Measurements from ENCODE around the gene CUL2.

CUL2 gene

DNA sequence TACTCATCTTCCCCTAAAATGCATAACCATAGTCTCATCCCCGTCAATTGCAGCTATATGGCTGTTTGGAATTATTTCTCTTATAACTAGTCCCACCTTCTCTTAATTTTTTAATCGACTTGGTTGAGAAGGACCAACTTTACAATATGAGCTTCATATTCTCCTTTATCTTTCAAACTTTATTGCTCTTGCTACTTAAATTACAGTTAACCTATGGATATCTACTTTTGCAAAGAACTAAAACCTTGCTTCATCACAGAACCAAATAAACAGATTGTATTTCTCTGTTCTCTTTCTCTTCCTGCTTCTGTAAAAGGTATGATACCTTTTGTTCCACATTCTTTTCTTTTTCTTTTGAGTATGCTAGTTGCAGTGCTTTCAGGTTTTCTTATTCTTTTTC, 42.6 kb upstream of the CUL2 start:
- TF ChIP-seq FOXP2 (optimal IDR thresholded peaks at IDR 0.05; ENCODE audit: borderline replicate concordance, extremely low read depth, extremely low read length, insufficient read depth) (no peak), TAF1 (IDR thresholded peaks at IDR 0.05; ENCODE audit: borderline replicate concordance, insufficient read depth, low read length) (no peak), SIN3A (IDR thresholded peaks at IDR 0.05; ENCODE audit: borderline replicate concordance, insufficient read depth, low read length) (no peak), POLR2AphosphoS5 (IDR thresholded peaks at IDR 0.05; ENCODE audit: low read depth, low read length) (no peak)
- TF ChIP-seq, protein P1, sequence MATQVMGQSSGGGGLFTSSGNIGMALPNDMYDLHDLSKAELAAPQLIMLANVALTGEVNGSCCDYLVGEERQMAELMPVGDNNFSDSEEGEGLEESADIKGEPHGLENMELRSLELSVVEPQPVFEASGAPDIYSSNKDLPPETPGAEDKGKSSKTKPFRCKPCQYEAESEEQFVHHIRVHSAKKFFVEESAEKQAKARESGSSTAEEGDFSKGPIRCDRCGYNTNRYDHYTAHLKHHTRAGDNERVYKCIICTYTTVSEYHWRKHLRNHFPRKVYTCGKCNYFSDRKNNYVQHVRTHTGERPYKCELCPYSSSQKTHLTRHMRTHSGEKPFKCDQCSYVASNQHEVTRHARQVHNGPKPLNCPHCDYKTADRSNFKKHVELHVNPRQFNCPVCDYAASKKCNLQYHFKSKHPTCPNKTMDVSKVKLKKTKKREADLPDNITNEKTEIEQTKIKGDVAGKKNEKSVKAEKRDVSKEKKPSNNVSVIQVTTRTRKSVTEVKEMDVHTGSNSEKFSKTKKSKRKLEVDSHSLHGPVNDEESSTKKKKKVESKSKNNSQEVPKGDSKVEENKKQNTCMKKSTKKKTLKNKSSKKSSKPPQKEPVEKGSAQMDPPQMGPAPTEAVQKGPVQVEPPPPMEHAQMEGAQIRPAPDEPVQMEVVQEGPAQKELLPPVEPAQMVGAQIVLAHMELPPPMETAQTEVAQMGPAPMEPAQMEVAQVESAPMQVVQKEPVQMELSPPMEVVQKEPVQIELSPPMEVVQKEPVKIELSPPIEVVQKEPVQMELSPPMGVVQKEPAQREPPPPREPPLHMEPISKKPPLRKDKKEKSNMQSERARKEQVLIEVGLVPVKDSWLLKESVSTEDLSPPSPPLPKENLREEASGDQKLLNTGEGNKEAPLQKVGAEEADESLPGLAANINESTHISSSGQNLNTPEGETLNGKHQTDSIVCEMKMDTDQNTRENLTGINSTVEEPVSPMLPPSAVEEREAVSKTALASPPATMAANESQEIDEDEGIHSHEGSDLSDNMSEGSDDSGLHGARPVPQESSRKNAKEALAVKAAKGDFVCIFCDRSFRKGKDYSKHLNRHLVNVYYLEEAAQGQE (IDR thresholded peaks at IDR 0.05; ENCODE audit: insufficient read depth in 1 of 2, low read depth in 2 of 2, low read length in 2 of 2), result no peak

DNA sequence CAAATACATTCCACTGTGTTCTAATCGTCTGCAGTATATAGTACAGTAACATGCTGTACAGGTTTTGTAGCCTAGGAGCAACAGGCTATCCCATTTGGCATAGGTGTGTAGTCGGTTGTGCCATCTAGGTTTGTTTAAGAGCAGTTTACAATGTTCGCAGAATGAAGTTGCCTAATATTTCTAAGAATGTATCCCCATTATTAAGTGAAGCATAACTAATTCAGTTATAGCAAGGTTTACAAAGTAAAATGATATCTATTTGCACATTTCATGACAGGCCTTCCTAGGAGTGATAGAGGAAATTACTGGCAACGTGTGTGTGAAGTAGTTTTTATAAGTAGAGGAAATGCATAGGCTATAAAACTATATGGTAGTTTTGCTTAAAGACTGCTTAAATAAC, 40.5 kb upstream of the CUL2 start:
- TF ChIP-seq, protein P1 (IDR thresholded peaks at IDR 0.05; ENCODE audit: insufficient read depth in 1 of 2, low read depth in 2 of 2, low read length in 2 of 2), result no peak
- TF ChIP-seq SIN3A (IDR thresholded peaks at IDR 0.05; ENCODE audit: borderline replicate concordance, insufficient read depth, low read length) (no peak), FOXP2 (optimal IDR thresholded peaks at IDR 0.05; ENCODE audit: borderline replicate concordance, extremely low read depth, extremely low read length, insufficient read depth) (no peak), POLR2AphosphoS5 (IDR thresholded peaks at IDR 0.05; ENCODE audit: low read depth, low read length) (no peak), TAF1 (IDR thresholded peaks at IDR 0.05; ENCODE audit: borderline replicate concordance, insufficient read depth, low read length) (no peak)

DNA sequence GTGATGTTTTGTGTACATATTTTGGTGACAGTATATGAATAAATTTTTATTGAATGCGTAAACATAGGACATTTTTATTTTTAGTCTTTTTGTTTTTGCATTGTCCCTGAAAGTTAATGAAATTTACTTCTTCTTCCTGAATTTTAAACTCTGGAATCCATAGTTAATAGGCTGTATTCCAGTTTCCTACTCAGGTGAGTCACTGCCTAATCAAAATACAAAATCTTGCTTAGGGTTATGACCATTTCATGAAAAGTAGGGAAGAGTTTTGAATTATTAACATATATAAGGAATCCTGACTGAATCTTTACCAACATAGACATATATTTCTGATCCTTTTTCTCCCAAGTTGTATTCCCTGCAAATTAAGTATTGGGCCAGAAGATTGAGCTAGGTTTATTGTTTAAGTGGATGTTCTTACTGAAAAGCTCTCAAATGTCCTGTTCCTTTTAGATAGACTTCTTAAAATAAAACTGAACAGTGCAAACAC, 39.1 kb upstream of the CUL2 start:
- TF ChIP-seq, protein P1 (IDR thresholded peaks at IDR 0.05; ENCODE audit: insufficient read depth in 1 of 2, low read depth in 2 of 2, low read length in 2 of 2), result no peak
- no peak for TF ChIP-seq FOXP2 (optimal IDR thresholded peaks at IDR 0.05; ENCODE audit: borderline replicate concordance, extremely low read depth, extremely low read length, insufficient read depth)
- no peak for TF ChIP-seq TAF1 (IDR thresholded peaks at IDR 0.05; ENCODE audit: borderline replicate concordance, insufficient read depth, low read length)
- no peak for TF ChIP-seq SIN3A (IDR thresholded peaks at IDR 0.05; ENCODE audit: borderline replicate concordance, insufficient read depth, low read length)

DNA sequence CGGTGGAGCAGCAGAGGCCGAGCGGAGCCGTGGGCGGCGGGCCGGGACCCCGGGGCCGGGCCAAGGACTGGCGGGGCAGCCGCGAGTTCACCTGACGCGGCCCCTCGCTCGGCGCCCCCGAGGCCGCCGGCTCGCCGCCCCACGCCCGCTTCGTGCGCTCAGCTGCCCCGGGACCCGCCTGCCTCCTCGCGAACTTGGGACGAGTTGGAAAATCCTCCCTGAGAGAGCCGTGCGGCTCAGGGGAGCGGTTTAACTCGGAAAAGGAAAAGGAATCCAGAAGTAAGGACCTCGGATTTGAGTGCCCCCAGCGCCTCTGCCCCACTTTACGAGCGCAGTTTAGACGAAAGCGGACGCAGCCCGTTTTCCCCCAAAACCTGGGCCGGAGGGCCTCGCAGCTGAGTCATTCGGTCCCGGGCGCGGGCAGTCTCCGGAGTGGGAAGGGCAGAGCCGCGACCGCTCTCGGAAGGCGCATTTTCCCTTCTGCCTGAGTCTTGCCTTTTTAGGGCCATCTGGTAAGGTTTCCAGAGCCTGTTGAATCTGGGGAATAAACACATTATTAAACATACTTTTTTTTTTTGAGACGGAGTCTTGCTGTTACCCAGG, 37.2 kb upstream of the CUL2 start:
- TF ChIP-seq, protein P1 (IDR thresholded peaks at IDR 0.05; ENCODE audit: insufficient read depth in 1 of 2, low read depth in 2 of 2, low read length in 2 of 2), result no peak
- TF ChIP-seq TAF1 (IDR thresholded peaks at IDR 0.05; ENCODE audit: borderline replicate concordance, insufficient read depth, low read length) (no peak), SIN3A (IDR thresholded peaks at IDR 0.05; ENCODE audit: borderline replicate concordance, insufficient read depth, low read length) (no peak), FOXP2 (optimal IDR thresholded peaks at IDR 0.05; ENCODE audit: borderline replicate concordance, extremely low read depth, extremely low read length, insufficient read depth) (no peak), POLR2AphosphoS5 (IDR thresholded peaks at IDR 0.05; ENCODE audit: low read depth, low read length) (no peak)
